Endometrial microvascular endothelial cells (primary cell): ENCODE data around the gene ELOVL2. TPM values are rescaled to one million over a fixed set of nuclear protein-coding genes. Genes with fewer than 3 reads are reported as not detected.

Experiments used
- in situ Hi-C: cut with HindIII; loops from 2 replicates; pipeline ENCODE4 v1.10.0; 2017; ENCODE audit warnings: low sequenced_read_pairs, low pct_unique_long_range_greater_than_20kb; ENCODE audit errors: inconsistent ontology term
- total RNA-seq: library from RNA; depleted of rRNA; stranded (reverse); fragments of >200 nt; gene quantifications from one replicate; pipeline ENCODE4 v1.2.3, GENCODE V29; 2015; ENCODE audit errors: inconsistent ontology term

Gene ELOVL2
- total RNA-seq, 1 donor from 2014 or later: not detected

- in situ Hi-C loops: no loop called here
Observed at GRCh38 chr6:11062715-11063114, 18.6 kb upstream of the ELOVL2 start.

- in situ Hi-C loops: no loop called here
Observed at GRCh38 chr6:11062083-11062482, 18.0 kb upstream of the ELOVL2 start.

- in situ Hi-C loops: no loop called here
Observed at GRCh38 chr6:11058406-11058805, 14.3 kb upstream of the ELOVL2 start.

- in situ Hi-C loops: no loop called here
Observed at GRCh38 chr6:11056871-11057270, 12.8 kb upstream of the ELOVL2 start.

GRCh38 chr6:11055127-11055627 is 11.1 kb upstream of the ELOVL2 start:
- in situ Hi-C loops: no loop called here

- in situ Hi-C loops: no loop called here
Observed at GRCh38 chr6:11054722-11055121, 10.6 kb upstream of the ELOVL2 start.

- in situ Hi-C loops: no loop called here
Observed at GRCh38 chr6:11053307-11053706, 9.2 kb upstream of the ELOVL2 start.

- in situ Hi-C loops: no loop called here
Observed at GRCh38 chr6:11050731-11051130, 6.6 kb upstream of the ELOVL2 start.

- in situ Hi-C loops: no loop called here
Observed at GRCh38 chr6:11044712-11045167, 635 bp upstream of the ELOVL2 start.

- in situ Hi-C loops: no loop called here
Observed at GRCh38 chr6:11043378-11043960, 636 bp downstream of the ELOVL2 start.

- in situ Hi-C loops: no loop called here
Observed at GRCh38 chr6:11042750-11043377, 1.2 kb downstream of the ELOVL2 start.

- in situ Hi-C loops: no loop called here
Observed at GRCh38 chr6:11042025-11042749, 1.9 kb downstream of the ELOVL2 start.

GRCh38 chr6:11040134-11040533 is 4.0 kb downstream of the ELOVL2 start:
- in situ Hi-C loops: no loop called here

- in situ Hi-C loops: no loop called here
Observed at GRCh38 chr6:11039040-11039439, 5.1 kb downstream of the ELOVL2 start.

- in situ Hi-C loops: no loop called here
Observed at GRCh38 chr6:11036977-11037430, 7.1 kb downstream of the ELOVL2 start.

- in situ Hi-C loops: no loop called here
Observed at GRCh38 chr6:11036351-11036740, 7.8 kb downstream of the ELOVL2 start.

GRCh38 chr6:11035616-11036350 is 8.3 kb downstream of the ELOVL2 start:
- in situ Hi-C loops: no loop called here

GRCh38 chr6:11033825-11034224 is 10.3 kb downstream of the ELOVL2 start:
- in situ Hi-C loops: no loop called here

- in situ Hi-C loops: no loop called here
Observed at GRCh38 chr6:11030904-11031303, 13.2 kb downstream of the ELOVL2 start.
